Thyroid gland (tissue), 4 donors: ENCODE results near the gene LYRM7. TPM values are rescaled to one million over a fixed set of nuclear protein-coding genes. Genes with fewer than 3 reads are reported as not detected.
A peak's percentile ranks its signal among the peaks of the same experiment; 100 is the strongest.

ENCODE experiments used
- DNase-seq, 2 donors: peaks; one replicate each; pipeline ENCODE4 v3.0.0-alpha.2; 2019
- H3K27ac ChIP-seq, 3 donors: fragments of 200-600 bp; sonication (generic); 1 replicate in 2 of 3; 2 replicates in 1 of 3; pipeline ENCODE4 v1.5.1; 2016 to 2019; ENCODE audit warnings: mild to moderate bottlenecking in 1 of 3, moderate library complexity in 1 of 3
- H3K27me3 ChIP-seq: fragments of 200-600 bp; sonication (generic); one replicate; pipeline ENCODE4 v1.5.1; 2019
- H3K36me3 ChIP-seq, 2 donors: fragments of 200-600 bp; sonication (generic); one replicate each; pipeline ENCODE4 v1.5.1; 2016 to 2019
- H3K4me1 ChIP-seq, 2 donors: fragments of 200-600 bp; sonication (generic); one replicate each; pipeline ENCODE4 v1.5.1; 2017 to 2019
- H3K4me3 ChIP-seq, 3 donors: fragments of 200-600 bp; sonication (generic); replicated peaks in 1 of 3; 1 replicate in 2 of 3; 2 replicates in 1 of 3; pipeline ENCODE4 v1.5.1; 2016; ENCODE audit warnings: mild to moderate bottlenecking in 1 of 3
- H3K9me3 ChIP-seq: fragments of 200-600 bp; sonication (generic); one replicate; pipeline ENCODE4 v1.5.1; 2017
- CTCF ChIP-seq, 6 experiments: fragments of 200-600 bp in 3 of 6; fragments of 450-650 bp in 3 of 6; sonication (generic) in 3 of 6; IDR thresholded peaks; one replicate each; pipeline ENCODE4 v1.5.1; 2016 to 2019; ENCODE audit warnings: antibody characterized with exemption in 6 of 6, mild to moderate bottlenecking in 2 of 6, inconsistent platforms in 1 of 6, moderate library complexity in 1 of 6
- POLR2A ChIP-seq, 2 donors: fragments of 450-650 bp; IDR thresholded peaks; one replicate each; pipeline ENCODE4 v1.6.1; 2017; ENCODE audit warnings: antibody characterized with exemption in 2 of 2, mild to moderate bottlenecking in 2 of 2, moderate library complexity in 1 of 2
- WGBS, 2 donors: methylation state at CpG; one replicate each; pipeline ENCODE4 v1.1.5; 2017; 5-methylcytosine and 5-hydroxymethylcytosine counted together
- intact Hi-C: fragments of 100-400 bp; cut with DNase I; formaldehyde crosslinking; loops from one replicate; pipeline ENCODE4 v1.15.1; 2023
- total RNA-seq, 4 donors: library from RNA; depleted of rRNA; stranded (reverse); fragments of >200 nt; gene quantifications; one replicate each; pipeline ENCODE4 v1.2.3, GENCODE V29; 2016

The LYRM7 gene
- total RNA-seq, 4 donors from 2014 or later = 8.8 to 13.2 (median 9.5) TPM

DNA sequence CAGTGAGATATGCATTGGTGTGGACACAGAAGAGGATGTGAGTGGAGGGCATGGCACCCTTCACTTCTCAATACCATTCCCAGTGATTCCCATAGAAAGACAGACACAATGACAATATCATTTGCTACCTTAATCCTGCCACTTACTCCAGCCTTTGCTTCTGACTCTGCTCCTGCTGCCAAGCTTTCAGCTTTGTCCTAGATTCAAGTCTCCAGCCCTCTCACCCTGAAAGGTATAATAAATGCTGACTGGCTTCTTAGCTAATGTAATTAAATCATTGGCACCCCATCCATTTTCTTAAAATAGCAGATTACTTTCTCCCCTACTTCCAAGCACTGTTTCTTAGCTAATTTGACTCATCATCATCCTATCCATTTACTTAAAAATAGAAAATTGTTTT lies 52.0 kb downstream of the LYRM7 start:
- intact Hi-C loops = no loop called here
- Histone ChIP-seq H3K4me1 (no peaks in the 10 kb centered on the region), H3K27ac (no peak overlapping the region), H3K4me3 (no peak overlapping the region), H3K27me3 (no peaks in the 10 kb centered on the region), H3K9me3 (no peaks in the 10 kb centered on the region), H3K36me3 (no peaks in the 10 kb centered on the region)
- TF ChIP-seq CTCF (IDR thresholded peaks at IDR 0.05) (no peak), POLR2A (IDR thresholded peaks at IDR 0.05) (no peak)
- no peak for DNase-seq

DNA sequence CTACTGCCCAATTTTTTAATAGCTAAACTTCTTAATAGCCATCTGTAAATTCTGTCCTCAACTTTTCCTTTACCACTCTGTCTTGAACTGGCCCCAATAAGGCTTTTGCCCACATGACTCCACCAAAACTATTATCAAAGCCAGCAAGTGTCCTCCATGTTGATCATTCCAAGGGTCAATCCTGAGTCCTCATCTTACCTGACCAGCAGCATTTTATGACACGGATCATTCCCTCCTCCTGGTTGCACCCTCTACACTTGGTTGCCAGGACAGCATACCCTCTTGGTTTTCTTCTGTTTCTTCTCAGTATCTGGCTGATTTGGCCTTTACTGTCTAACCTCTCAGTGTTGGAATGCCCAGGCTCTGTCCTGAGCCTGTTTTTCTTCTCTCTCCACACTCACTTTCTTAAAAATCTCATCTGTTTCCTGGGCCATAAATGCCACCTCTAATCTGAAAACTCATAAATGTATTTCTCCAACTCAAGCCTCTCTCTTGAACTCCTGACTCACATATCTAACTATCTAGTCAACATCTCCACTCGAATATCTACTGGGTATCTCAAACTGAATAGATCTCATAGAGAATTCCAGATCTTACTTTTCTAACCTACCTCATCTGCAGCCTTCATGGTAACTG lies 53.1 kb downstream of the LYRM7 start:
- no peak overlapping the region for H3K4me3 ChIP-seq
- TF ChIP-seq POLR2A (IDR thresholded peaks at IDR 0.05) (no peak), CTCF (IDR thresholded peaks at IDR 0.05) (no peak)
- H3K4me1 ChIP-seq = no peaks in the 10 kb centered on the region
- WGBS, 2 donors = 79 to 86% methylated on average over 2 of the region's 2 CpGs
- intact Hi-C loops = no loop called here
- no peaks in the 10 kb centered on the region for H3K27me3 ChIP-seq
- no peaks in the 10 kb centered on the region for H3K9me3 ChIP-seq
- H3K27ac ChIP-seq = no peak overlapping the region
- H3K36me3 ChIP-seq = no peaks in the 10 kb centered on the region
- DNase-seq = no peak

DNA sequence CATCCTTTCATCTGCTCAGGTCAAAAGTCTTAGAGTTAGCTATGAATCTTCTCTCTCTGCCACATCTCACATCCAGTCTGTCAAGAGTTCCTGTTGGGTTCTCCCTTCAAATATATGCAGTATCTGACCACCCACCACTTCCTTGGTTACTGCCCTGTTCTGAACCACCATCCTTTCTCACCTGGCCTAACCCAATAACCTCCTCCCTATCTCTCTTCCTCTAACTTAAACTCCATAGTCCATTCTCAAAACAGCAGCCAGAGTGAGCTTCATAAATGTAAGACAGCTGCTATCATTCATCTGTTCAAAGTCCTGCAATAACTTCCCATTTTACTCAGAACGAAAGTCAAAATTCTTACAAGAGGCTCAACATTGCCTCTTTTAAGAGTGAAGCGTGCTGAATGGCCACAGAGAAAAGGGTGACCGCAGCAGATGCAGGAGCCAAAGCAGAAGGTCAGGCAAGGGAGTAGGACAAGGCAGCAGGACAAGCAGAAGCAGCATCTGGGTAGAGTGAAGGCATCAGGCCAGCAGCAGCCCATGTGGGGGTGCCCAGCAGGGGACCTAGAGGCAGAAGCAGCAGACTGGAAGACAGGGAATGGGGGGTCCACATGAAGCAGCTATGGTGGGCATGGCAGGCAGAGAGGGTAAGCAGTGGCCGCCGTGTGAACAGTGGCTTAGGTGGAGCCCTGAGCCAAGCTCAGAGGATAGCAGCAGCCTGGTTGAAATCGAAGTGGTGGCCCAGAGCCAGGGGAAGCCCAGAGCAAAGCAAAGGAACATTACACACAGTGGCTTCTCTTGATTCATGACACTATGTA lies 53.9 kb downstream of the LYRM7 start:
- no peaks in the 10 kb centered on the region for H3K9me3 ChIP-seq
- peaks cover 0 to 3% of the 10 kb centered on the region in 2 donors for H3K4me1 ChIP-seq
- H3K36me3 ChIP-seq = no peaks in the 10 kb centered on the region
- H3K4me3 ChIP-seq = no peak overlapping the region
- intact Hi-C loops = no loop called here
- WGBS, 2 donors = 81 to 91% methylated on average over 6 of the region's 6 CpGs
- H3K27me3 ChIP-seq = no peaks in the 10 kb centered on the region
- TF ChIP-seq POLR2A (IDR thresholded peaks at IDR 0.05) (no peak), CTCF (IDR thresholded peaks at IDR 0.05) (no peak)
- DNase-seq = peak in 1 of 2 donors; percentile 9
- no peak overlapping the region for H3K27ac ChIP-seq

DNA sequence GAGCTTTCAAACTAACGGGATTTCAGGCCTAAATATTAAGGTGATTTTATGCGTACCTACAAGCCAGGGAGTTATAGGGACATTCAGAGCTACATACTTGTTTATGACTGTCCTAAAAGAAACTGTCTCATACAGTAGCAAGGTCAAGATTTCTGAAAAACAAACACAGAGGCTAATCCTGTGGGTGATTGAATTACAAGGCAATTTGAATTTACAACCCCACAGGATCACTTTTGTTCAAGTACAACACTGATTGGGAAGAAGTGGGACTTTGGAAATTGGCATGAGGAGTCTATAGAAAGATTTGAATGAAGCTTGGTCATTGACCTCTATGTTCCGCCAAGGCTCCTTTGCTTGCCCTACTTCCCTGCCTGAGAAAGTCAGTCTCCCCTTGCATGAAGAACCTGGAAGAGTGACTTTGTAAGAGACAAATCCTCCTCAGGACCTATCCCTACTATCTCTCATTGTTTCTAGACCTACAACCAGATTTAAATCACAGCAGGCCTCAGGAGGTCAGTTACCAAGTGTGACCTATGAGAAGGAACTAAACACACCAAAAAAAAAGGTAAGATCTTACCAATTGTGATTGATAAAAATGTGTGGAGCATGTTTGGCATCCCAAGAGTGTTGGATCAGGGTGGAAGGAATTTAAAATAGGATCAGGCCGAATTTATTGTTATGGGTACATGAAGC lies 54.7 kb downstream of the LYRM7 start:
- 82 to 91% methylated on average over 4 of the region's 4 CpGs for WGBS, 2 donors
- no peak overlapping the region for H3K4me3 ChIP-seq
- H3K9me3 ChIP-seq = no peaks in the 10 kb centered on the region
- H3K4me1 ChIP-seq = peaks cover 0 to 3% of the 10 kb centered on the region in 2 donors
- no peaks in the 10 kb centered on the region for H3K36me3 ChIP-seq
- H3K27me3 ChIP-seq = no peaks in the 10 kb centered on the region
- no peak overlapping the region for H3K27ac ChIP-seq
- intact Hi-C loops = no loop called here
- TF ChIP-seq CTCF (IDR thresholded peaks at IDR 0.05) (no peak), POLR2A (IDR thresholded peaks at IDR 0.05) (no peak)
- DNase-seq = no peak

GRCh38 chr5:131226899-131227298 lies 56.2 kb downstream of the LYRM7 start:
- H3K36me3 ChIP-seq = no peaks in the 10 kb centered on the region
- H3K27me3 ChIP-seq = no peaks in the 10 kb centered on the region
- H3K27ac ChIP-seq = no peak overlapping the region
- H3K9me3 ChIP-seq = no peaks in the 10 kb centered on the region
- intact Hi-C loops = no loop called here
- peaks cover 0 to 3% of the 10 kb centered on the region in 2 donors for H3K4me1 ChIP-seq
- WGBS, 2 donors = 90 to 94% methylated on average over 2 of the region's 2 CpGs
- TF ChIP-seq POLR2A (IDR thresholded peaks at IDR 0.05) (no peak), CTCF (IDR thresholded peaks at IDR 0.05) (no peak)
- H3K4me3 ChIP-seq = no peak overlapping the region
- no peak for DNase-seq
